ENCODE results near the gene ABCB9. TPM values are rescaled to one million over a fixed set of nuclear protein-coding genes. Genes with fewer than 3 reads are reported as not detected.

Gene ABCB9
- total RNA-seq, 1 experiment from 2014 or later: 4.8 TPM

Other genes with a start within 250 kb of the ABCB9 start
- not detected in 2 replicates for gene HCAR3, start 249.7 kb downstream of the ABCB9 start, total RNA-seq (2014; rRNA removed; shearing (Covaris generic); ENCODE audit: low replicate concordance)
- gene HCAR1, start 235.6 kb downstream of the ABCB9 start, total RNA-seq (2014; rRNA removed; shearing (Covaris generic); ENCODE audit: low replicate concordance): not detected in 2 replicates
- 7.3 and 7.4 TPM in 2 replicates for gene DENR, start 213.6 kb downstream of the ABCB9 start, total RNA-seq (2014; rRNA removed; shearing (Covaris generic); ENCODE audit: low replicate concordance)
- 1.1 and 1.5 TPM in 2 replicates for gene CCDC62, start 191.9 kb downstream of the ABCB9 start, total RNA-seq (2014; rRNA removed; shearing (Covaris generic); ENCODE audit: low replicate concordance)
- 56.1 and 67.4 TPM in 2 replicates for gene HIP1R, start 131.0 kb downstream of the ABCB9 start, total RNA-seq (2014; rRNA removed; shearing (Covaris generic); ENCODE audit: low replicate concordance)
- gene VPS37B, start 70.3 kb downstream of the ABCB9 start, total RNA-seq (2014; rRNA removed; shearing (Covaris generic); ENCODE audit: low replicate concordance): 37.8 and 42.2 TPM in 2 replicates
- gene OGFOD2, start 8.8 kb upstream of the ABCB9 start, total RNA-seq (2014; rRNA removed; shearing (Covaris generic); ENCODE audit: low replicate concordance): 79.9 and 88.8 TPM in 2 replicates
- gene ARL6IP4, start 14.2 kb upstream of the ABCB9 start, total RNA-seq (2014; rRNA removed; shearing (Covaris generic); ENCODE audit: low replicate concordance): 443 and 486 TPM in 2 replicates
- gene PITPNM2, start 184.6 kb upstream of the ABCB9 start, total RNA-seq (2014; rRNA removed; shearing (Covaris generic); ENCODE audit: low replicate concordance): 4.7 and 8.0 TPM in 2 replicates